Peyer's patch (tissue), 4 donors: ENCODE measurements around the gene MEGF10. TPM values are rescaled to one million over a fixed set of nuclear protein-coding genes. Genes with fewer than 3 reads are reported as not detected.

Source experiments
- DNase-seq, 3 donors: peaks; one replicate each; pipeline ENCODE4 v3.0.0-alpha.2; 2017 to 2019
- H3K27ac ChIP-seq, 4 donors: fragments of 200-600 bp; sonication (generic); one replicate each; pipeline ENCODE4 v1.5.1; 2016 to 2019
- H3K27me3 ChIP-seq, 2 donors: fragments of 200-600 bp; sonication (generic); one replicate each; pipeline ENCODE4 v1.5.1; 2019
- H3K36me3 ChIP-seq, 3 donors: fragments of 200-600 bp; sonication (generic); one replicate each; pipeline ENCODE4 v1.5.1; 2016 to 2019
- H3K4me1 ChIP-seq, 4 donors: fragments of 200-600 bp; sonication (generic); one replicate each; pipeline ENCODE4 v1.5.1; 2016 to 2019
- H3K4me3 ChIP-seq, 4 donors: fragments of 200-600 bp; sonication (generic); 1 replicate in 3 of 4; 2 replicates in 1 of 4; pipeline ENCODE4 v1.5.1; 2016 to 2019; ENCODE audit warnings: mild to moderate bottlenecking in 1 of 4
- H3K9me3 ChIP-seq, 4 donors: fragments of 200-600 bp; sonication (generic); one replicate each; pipeline ENCODE4 v1.5.1; 2016 to 2019; ENCODE audit warnings: mild to moderate bottlenecking in 1 of 4
- CTCF ChIP-seq, 6 experiments: fragments of 450-650 bp in 4 of 6; fragments of 200-600 bp in 2 of 6; sonication (generic) in 1 of 6; IDR thresholded peaks; one replicate each; pipeline ENCODE4 v1.5.1; 2017 to 2019; ENCODE audit warnings: antibody characterized with exemption in 6 of 6, mild to moderate bottlenecking in 3 of 6, moderate library complexity in 1 of 6
- POLR2A ChIP-seq, 2 donors: fragments of 450-650 bp; IDR thresholded peaks; one replicate each; pipeline ENCODE4 v1.5.1; 2017; ENCODE audit warnings: antibody characterized with exemption in 2 of 2, mild to moderate bottlenecking in 2 of 2, moderate library complexity in 2 of 2
- total RNA-seq, 4 donors: library from RNA; depleted of rRNA; stranded (reverse); fragments of >200 nt; gene quantifications; one replicate each; pipeline ENCODE4 v1.1.0, GENCODE V29; 2016

Gene MEGF10
- total RNA-seq, 4 donors from 2014 or later = 0.13 to 2.5 (median 0.19) TPM; not detected in 1

- Histone ChIP-seq H3K4me1 (no peaks in the 10 kb centered on the region), H3K27ac (no peak overlapping the region), H3K27me3 (no peaks in the 10 kb centered on the region), H3K4me3 (no peak overlapping the region), H3K36me3 (no peaks in the 10 kb centered on the region), H3K9me3 (no peaks in the 10 kb centered on the region)
- no peak for DNase-seq
- TF ChIP-seq POLR2A (IDR thresholded peaks at IDR 0.05) (no peak), CTCF (IDR thresholded peaks at IDR 0.05) (no peak)
Observed at GRCh38 chr5:127440831-127441230, 150.2 kb downstream of the MEGF10 start.

GRCh38 chr5:127441799-127442484 is 151.3 kb downstream of the MEGF10 start:
- no peak for DNase-seq
- TF ChIP-seq POLR2A (IDR thresholded peaks at IDR 0.05) (no peak), CTCF (IDR thresholded peaks at IDR 0.05) (peak in 3 of 6 experiments; percentile 28 to 41 (median 35))
- Histone ChIP-seq H3K27me3 (no peaks in the 10 kb centered on the region), H3K9me3 (no peaks in the 10 kb centered on the region), H3K36me3 (no peaks in the 10 kb centered on the region), H3K27ac (no peak overlapping the region), H3K4me3 (no peak overlapping the region), H3K4me1 (no peaks in the 10 kb centered on the region)

GRCh38 chr5:127444171-127444570 is 153.6 kb downstream of the MEGF10 start:
- no peaks in the 10 kb centered on the region for H3K36me3 ChIP-seq
- no peaks in the 10 kb centered on the region for H3K27me3 ChIP-seq
- H3K27ac ChIP-seq = no peak overlapping the region
- no peaks in the 10 kb centered on the region for H3K9me3 ChIP-seq
- DNase-seq = no peak
- no peak overlapping the region for H3K4me3 ChIP-seq
- H3K4me1 ChIP-seq = no peaks in the 10 kb centered on the region
- TF ChIP-seq CTCF (IDR thresholded peaks at IDR 0.05) = no peak
- no peak for TF ChIP-seq POLR2A (IDR thresholded peaks at IDR 0.05)

GRCh38 chr5:127445328-127445727 is 154.7 kb downstream of the MEGF10 start:
- Histone ChIP-seq H3K9me3 (no peaks in the 10 kb centered on the region), H3K36me3 (no peaks in the 10 kb centered on the region)

GRCh38 chr5:127446626-127447025 is 156.0 kb downstream of the MEGF10 start:
- Histone ChIP-seq H3K27ac (no peak overlapping the region), H3K36me3 (no peaks in the 10 kb centered on the region), H3K27me3 (no peaks in the 10 kb centered on the region), H3K4me1 (no peaks in the 10 kb centered on the region), H3K9me3 (no peaks in the 10 kb centered on the region), H3K4me3 (no peak overlapping the region)
- DNase-seq = no peak
- TF ChIP-seq CTCF (IDR thresholded peaks at IDR 0.05) = no peak
- no peak for TF ChIP-seq POLR2A (IDR thresholded peaks at IDR 0.05)

More at GRCh38 chr5:127445328-127445727, 154.7 kb downstream of the MEGF10 start:
- Histone ChIP-seq H3K4me1 (no peaks in the 10 kb centered on the region), H3K27me3 (no peaks in the 10 kb centered on the region), H3K4me3 (no peak overlapping the region), H3K27ac (no peak overlapping the region)
- no peak for DNase-seq
- no peak for TF ChIP-seq CTCF (IDR thresholded peaks at IDR 0.05)
- no peak for TF ChIP-seq POLR2A (IDR thresholded peaks at IDR 0.05)
